NK-92 treated with Interleukin-12 subunit alpha and Interleukin-12 subunit beta, amount 100 ng/mL, for 24 hours (cell line): ENCODE measurements around the gene ONECUT1.

ENCODE experiments used
- DNase-seq: peaks from one replicate; lab custom pipeline; 2025; lab: John Stamatoyannopoulos, UW

ONECUT1 gene

DNA sequence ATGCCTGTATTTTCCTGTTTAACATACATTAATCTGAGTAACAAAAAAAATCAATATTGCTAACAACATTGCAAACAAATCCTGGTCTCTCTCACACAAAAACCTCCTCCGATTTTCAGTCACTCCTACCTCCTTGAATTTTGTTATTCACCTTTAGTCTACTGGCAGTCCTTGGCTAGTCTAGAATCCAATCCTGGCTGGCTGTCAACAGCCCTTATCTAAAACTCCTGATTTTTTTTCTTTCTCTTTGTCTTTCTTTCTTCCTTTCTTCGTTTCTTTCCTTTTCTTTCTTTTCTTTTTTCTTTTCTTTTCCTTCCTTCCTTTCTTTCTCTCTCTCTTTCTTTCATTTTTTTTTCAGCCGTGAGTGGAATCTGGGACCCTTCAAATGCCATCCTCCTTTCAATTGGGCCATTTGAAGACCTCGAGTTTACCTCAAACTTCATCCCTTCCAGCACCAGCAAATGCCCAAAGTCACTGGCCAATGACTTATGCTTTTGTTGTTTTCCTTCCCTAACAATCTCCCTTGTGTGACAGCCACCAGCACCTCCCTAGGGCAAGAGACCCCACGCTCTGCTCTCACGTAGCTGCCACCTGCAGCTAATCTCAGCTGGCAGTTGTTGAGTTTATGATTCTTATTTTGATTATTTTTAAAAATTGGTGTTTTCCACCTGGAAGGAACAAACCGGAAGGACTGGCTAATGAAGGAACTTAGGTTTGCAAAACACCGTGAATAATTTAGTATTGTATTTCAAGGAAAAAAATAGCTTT, 6.8 kb upstream of the ONECUT1 start:
- DNase-seq, result no peak

- no peak for DNase-seq
Measured at GRCh38 chr15:52796228-52796521, 6.0 kb upstream of the ONECUT1 start.

DNA sequence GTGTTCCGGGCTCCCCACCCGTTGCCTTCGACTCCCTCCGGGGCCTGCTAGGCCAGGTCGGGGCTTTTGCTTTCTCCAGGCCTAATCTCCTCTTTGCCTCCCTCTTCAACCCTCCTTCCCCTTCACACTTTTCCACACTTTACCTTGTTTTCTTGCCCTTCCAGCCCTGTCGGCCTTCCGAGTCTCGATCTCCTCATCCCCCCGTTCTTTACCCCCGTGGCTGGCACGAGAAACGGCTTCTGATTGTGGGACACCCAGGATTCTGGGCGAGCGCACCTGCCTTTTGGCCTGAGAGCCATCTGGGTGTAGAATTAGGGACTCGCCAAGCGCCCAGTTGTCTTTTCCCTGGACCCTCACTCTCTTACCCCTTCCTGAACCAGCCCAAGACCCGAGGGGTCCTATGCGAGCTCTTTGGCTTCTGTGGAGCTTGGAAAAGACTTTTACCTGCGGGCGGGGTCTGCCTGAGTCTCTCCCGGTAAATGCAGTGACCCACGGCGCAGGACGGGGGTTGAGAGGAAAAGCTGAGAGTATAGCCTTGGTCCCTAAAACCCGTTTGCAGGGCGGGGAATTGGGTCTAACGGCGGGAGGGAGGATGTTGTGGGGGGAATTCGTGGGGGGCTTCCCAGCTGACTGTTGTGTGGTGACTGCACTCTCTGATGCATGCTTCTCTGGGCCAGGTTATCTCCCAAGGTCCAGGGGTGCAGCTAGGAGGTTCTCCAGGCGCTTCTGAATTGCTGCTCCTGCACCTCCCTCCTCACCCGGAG, 5.5 kb upstream of the ONECUT1 start:
- no peak for DNase-seq

- no peak for DNase-seq
Measured at GRCh38 chr15:52794665-52795463, 4.7 kb upstream of the ONECUT1 start.

DNA sequence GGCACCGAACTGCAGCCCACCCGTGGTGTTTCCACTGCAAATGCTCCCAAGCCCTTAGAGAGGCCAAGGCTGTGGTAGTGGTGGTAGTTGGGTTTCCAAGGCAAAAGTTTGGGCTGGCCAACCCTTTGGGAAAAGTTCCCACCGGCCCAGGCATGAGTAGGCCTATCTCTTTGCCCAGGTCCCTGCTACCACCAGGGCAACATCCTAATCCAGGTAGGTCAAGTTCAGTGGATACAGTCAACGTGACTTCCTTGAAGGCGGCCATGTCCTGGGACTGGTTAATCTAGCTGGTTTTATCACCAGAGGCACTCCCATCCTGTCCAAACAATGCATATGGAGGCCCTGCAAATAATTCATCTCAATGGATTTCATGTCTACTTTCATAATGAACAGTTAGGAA, 1.6 kb upstream of the ONECUT1 start:
- no peak for DNase-seq

GRCh38 chr15:52790941-52791751, 1.0 kb upstream of the ONECUT1 start:
- no peak for DNase-seq

GRCh38 chr15:52789601-52790168, 451 bp downstream of the ONECUT1 start:
- DNase-seq, result no peak

- DNase-seq, result no peak
Measured at GRCh38 chr15:52789008-52789600, 1.0 kb downstream of the ONECUT1 start.

DNA sequence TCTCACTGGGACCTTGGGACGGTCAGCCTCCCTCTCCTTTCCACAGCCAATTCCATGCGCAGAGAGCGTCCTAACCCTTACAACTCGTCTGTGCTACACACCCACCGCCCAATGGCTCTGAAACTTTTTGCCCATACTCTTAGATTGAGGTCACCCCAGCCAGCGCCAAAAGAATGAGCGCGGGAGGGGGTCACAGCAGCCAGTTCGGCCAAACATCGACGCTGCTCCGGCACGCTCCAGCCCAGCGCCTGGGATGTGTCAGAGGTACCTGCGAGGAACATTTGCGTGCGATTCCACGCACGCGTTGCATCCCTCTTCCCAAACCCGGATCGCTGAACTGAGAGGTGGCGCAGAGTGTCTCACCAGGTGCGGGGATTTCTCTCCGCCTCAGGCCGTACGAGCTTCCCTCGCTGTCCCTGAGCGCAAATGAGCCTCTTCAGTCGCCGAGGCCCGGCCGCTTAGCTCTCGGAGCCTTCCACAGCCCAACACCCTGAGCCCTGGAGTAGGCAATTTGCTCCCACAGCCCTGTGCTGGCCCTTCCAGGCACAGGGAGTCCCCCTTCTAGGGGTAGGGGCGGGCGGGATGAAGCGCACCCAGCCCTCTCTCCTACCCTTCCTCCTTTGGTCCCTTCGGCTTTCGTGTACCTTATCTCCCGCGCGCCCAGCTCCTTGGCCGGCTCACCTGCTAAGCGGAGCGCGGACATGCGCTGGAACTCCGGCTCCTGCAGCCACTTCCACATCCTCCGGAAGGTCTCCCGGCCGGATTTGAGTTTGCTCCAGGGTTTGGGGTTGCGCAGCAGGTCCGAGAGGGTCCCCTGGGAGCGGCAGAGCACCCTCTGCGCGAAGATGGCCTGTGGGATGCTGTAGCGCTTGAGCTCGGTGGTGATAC, 1.8 kb downstream of the ONECUT1 start:
- DNase-seq, result no peak

- no peak for DNase-seq
Measured at GRCh38 chr15:52787549-52788098, 2.5 kb downstream of the ONECUT1 start.

- DNase-seq, result no peak
Measured at GRCh38 chr15:52787123-52787503, 3.0 kb downstream of the ONECUT1 start.

GRCh38 chr15:52786436-52787122, 3.6 kb downstream of the ONECUT1 start:
- DNase-seq, result no peak

GRCh38 chr15:52785672-52786406, 4.3 kb downstream of the ONECUT1 start:
- no peak for DNase-seq

GRCh38 chr15:52784799-52785671, 5.1 kb downstream of the ONECUT1 start:
- DNase-seq, result no peak

DNA sequence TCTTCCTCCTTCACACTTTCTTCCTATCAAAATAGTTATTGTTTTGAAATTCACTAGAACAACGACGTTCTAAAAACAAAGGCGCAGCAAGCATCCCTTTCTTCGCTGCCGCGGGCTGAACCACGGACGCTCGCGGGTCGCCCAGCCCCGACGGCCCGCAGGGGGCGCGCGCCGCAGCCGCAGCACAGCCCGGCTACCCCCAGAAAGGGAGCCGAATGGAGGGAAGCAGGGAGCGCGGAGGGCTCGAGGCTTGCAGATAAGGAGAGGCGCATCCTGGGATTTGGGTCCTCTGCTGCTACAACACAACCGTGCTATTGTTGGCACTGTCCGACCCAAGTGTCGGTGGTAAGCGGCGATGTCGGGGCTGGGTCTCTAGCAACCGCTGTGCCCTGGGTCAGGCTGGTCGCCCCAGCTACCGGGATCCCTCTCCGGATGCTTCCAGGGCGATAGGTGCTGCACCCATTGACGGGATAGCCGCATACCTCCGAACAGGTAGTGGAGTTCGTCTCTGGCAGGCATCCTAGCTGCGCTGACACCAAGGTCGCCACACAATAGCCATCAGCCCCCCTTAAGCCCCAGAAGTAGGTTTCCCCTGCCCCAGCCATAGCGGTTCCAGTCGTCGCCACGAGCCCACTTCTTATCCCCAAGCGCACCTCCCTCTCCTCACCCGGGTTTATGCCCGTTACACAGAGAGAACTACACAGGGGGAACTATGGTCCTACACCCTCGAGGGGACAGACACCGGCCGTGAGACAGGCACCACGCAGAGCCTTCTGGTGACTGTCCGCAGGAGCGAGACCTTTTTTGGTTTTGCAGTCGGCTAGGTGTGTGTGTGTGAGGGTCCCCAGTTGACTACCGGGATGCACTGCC, 6.0 kb downstream of the ONECUT1 start:
- DNase-seq, result no peak

GRCh38 chr15:52783191-52783829, 6.8 kb downstream of the ONECUT1 start:
- DNase-seq, result no peak
